GM21619 (cell line): ENCODE results near the gene NOG.

Source experiments
- ATAC-seq: cut with Tn5 transposase; IDR thresholded peaks from one replicate; pipeline ENCODE4 v1.9.1; 2021; ENCODE audit not compliant: unreplicated experiment

NOG gene

DNA sequence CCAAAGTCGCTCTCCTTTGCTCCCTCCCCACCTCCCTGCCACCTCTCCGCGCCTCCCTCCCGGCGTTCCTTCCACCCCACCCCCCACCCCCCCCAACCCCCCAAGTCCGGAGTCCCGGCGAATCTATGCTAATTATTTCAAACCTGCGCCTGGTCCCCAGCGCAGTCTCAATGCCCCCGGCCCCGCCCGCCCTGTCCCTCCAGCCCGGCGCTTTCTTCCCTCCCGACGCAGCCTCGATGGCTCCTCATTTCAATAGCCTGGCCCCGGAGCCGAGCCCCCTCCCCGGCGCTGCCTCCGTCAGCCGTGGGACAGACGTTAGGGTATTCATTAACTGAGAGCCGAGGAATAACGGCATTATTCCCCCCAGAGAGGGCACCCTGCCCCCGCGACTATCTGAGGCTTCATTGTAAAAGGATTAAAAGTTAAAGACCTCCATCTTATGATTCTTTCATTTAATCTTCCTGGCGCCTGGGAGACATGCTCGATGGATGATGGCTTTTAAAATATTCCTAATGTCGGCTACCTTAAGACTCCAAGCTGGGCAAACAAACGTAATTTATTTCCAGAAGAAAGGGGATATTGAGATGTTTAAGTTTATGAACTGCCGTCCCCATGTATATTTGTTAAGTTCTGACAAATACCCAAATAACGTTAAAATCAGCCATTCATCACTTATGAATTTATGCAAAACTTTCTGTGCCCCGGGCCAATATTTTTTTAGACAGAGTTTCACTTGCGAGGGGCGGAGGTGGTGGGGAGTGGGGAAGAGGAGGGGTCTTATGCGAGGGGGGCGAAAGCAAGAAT, 3.4 kb downstream of the NOG start:
- no peak for ATAC-seq

DNA sequence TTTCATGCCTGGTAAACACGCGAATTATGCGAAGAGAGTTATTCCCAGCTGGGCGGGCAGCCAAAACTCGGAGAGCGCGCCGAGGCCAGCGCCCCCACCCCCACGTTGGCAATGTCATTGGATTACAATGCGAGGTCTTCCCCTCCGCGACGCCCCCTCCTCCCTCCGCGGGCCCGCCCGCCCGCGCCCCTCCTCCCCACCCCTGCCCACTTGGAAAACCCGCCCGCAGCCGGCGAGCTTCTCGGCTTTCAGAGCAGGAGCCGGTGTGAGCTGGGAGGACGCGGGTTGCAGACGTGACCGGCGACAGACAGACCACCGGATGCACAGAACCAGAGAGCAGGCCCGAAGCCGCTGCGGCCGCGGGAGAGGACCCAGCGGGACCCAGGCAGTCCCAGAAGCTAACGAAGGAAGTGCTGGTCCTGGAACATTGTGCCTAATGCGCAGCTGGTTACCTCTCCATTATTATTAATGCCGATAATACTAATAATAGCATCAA, 4.0 kb downstream of the NOG start:
- no peak for ATAC-seq

DNA sequence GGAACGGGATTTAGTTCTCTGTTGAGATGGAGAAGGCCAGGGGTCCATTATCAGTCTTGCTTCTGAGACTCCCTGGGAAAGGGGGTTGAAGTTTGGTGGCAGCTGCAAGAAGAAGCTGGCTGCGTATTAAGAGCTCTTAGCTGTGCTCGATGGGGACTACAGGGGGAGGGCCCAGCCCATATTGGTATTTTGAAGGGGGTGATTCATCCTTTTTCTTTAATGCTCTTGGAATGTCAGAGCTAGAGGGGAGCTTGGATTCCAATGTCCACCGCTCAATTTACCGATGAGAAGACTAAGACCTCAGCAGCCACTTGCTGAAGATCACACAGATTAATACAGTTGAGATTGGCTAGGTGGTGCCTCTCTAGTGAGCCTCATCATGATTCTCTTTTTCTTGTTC, 5.0 kb downstream of the NOG start:
- ATAC-seq, result no peak

DNA sequence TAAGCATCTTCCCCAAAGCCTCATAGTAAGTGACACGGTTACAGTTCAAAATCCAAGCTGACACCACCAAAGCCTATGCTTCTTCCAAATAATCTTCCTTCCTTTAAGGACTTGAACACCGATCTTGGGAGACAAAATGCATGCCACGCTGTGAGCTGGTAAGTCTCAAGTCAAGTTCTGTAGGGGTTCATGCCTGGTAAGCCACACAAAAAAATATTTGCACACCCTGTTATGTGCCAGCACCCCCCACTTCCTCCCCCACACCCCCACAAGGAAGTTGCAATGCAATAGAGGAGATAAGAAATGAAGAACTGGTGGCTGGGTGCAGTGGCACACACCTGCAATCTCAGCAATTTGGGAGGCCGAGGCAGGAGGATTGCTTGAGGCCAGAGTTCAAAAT, 5.6 kb downstream of the NOG start:
- no peak for ATAC-seq

DNA sequence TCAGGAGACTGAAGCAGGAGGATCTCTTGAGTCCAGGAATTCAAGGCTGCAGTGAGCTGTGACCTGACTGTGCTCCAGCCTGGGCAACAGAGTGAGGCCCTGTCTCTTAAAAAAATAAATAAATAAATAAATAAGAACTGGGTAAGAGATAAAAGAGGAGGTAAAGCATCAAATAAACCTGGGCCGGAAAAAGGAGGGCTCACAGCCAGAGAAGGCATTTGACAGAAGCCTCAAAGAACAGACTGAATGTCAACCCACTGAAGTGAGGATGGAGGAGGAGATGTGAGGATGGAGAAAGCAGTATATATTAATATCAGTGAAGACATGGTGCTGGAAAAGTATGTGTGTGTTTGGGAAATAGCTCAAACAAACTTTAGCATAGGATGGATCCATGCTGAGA, 6.1 kb downstream of the NOG start:
- ATAC-seq, result no peak

DNA sequence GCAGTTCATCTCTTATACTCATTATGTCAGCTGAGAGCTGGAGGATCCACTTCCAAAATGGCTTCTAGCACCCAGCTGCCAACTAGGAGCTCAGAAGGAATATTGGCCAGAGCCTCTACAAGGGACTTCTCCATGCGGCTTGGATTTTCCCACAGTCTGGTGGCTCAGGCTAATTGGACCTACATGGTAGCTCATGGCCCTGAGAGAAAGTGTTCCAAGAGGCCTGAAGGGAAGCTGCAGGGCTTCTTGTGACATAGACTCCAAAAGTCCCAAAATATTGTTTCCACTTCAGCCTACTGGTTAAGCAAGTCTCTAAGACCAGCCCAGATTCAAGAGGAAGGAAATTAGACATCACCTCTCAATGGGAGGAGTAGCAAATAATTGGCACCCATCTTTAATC, 6.8 kb downstream of the NOG start:
- no peak for ATAC-seq

DNA sequence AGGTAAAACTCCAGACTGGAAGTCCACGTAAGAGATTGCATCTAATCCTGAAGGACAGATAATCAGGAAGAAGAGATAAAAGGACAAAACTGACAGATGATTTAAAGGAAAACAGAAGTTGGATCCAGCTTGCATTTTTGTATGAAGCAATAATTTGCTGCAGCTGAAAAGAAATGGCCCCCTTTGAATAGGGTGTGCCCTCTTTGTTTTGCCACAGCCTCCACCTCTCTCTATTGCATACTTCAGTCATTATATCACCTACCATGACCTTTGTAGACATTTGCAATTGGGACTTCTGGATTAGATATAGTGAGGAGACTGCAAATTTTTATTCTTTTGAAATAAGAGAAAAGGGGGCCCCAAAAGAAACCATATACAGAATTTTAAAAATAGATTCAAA, 8.1 kb downstream of the NOG start:
- no peak for ATAC-seq

DNA sequence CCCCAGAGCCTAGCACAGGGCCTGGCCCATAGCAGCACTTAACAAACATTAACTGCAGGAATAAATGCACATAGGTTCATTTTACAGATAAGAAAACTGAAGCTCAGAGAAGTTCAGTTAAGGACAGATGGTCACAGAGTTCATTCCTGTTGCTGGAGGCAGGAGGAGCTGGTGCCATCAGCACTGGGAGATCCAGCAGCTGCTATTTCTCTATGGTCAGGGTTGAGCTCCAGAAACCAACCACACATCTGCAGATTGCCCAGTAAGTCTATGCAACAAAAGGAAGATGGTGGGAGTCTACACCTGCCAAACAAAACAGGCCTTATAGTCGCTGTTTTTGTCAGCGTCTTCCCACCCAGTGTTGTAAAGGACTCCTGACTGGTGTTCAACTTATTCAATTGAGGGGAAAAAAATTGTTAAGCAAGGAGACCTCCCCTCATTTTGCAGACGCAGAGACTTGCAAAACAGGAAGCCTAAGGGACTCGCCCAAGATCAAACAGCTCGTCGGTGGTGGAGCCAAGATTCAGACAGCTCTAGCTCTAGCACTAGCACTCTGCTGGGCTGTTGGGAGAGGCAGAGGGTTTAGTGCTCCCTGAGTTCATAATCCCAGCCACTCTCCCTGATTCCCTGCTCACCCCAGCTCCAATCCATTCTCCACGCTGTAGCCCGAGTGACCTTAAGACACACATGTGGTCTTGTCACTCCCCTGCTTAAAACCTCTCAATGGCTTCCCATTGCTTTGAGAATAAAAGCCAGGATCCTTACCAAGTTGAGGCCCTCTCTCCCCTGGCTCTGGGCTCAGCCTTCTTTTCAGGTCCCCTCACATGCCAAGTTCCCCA, 9.0 kb downstream of the NOG start:
- no peak for ATAC-seq

DNA sequence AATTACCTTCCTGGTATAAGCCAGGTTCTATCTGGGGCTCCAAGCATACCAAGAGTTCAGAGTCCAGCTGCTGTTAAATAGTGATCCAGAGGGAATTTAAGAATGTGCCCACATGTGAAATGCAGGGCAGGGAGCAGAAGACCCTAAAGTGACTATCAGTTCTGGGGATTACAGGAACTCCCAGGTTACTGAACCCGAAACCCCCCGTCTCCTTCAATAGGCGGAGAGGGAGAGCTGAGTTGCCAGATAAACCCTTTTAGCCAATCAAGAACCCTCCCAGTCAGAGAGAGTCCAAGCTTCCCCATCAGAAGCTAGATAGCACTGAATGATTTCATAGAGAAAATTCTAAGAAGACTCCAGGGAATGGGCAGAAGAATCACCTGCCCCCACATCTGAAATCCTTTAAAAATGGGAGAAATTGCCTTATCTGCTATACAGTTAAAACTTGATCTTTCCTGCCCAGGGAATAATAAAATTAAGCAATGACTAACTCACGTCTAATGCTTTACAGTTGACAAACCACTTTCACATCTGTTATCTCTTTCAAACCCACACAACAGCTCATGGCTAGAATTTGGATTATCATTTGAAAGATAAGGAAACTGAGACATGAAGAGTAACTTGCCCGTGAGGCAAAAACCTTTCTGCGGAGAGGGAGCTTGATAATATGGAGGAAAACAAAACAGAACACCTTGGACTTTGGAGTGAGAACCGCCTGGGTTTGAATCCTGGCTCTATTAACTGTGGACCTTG, 10.2 kb downstream of the NOG start:
- no peak for ATAC-seq

DNA sequence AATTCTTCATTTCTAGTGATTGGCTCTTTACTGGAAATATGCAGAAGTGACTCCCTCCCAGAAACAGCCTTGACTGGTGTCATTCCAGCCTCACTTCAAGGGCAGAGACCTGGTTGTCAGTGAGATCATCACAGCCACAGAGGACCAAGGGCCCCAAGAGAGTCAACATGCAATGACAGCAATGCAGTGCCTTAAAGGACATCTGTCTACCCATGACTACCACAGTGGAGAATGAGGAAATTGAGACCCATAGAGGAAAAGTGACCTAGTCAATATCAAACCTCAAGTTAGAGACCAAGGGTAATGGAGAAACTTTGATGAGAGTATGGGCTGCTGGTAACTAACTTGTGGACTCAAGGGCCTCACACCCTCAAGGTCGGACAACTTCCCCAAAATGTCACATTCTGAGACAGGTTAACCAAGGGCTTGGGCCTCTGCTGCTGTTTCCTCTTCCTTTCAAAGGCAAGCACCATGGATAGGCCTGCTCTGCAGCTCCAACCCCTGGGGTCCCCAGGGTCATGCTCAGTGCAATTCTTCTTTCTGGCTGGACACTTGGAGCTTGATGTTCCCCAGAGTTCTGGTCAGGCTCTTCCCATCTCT, 11.3 kb downstream of the NOG start:
- no peak for ATAC-seq

DNA sequence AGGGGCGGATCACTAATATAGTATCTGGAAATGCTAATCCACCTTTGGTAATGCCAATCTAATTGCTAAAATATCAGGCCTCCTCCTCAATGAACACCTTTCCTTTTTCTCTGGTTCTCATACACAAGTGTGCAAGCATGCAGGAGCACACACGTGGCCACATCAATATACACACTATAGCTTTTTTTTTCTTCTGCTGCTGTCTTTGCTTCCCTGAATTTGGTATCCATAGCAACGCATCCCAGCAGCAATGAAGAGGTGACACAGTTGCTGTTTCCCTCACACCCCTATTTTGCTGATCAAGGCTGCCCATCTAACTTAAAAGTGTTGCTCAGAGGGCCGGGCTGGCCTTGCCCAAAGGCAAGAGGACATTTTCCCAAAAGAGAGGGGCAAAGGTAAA, 15.4 kb downstream of the NOG start:
- ATAC-seq, result no peak

DNA sequence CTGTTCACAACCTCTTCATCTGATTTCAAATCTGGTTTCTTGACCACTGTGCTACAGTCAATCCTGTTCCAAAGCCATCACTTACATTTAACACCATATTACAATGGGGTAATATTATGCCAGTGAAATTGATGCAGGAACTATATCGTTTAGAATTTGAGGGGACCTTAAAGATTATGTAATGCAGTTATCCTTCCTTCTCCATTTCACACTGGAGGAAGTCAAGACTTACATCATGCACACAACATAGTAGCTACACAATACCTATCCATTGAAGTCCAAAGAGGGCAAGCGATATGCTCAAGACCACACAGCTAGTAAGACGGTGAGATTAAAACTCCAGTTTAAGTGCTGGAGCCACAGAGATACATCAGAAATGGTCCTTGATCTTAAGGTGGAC, 16.8 kb downstream of the NOG start:
- no peak for ATAC-seq

DNA sequence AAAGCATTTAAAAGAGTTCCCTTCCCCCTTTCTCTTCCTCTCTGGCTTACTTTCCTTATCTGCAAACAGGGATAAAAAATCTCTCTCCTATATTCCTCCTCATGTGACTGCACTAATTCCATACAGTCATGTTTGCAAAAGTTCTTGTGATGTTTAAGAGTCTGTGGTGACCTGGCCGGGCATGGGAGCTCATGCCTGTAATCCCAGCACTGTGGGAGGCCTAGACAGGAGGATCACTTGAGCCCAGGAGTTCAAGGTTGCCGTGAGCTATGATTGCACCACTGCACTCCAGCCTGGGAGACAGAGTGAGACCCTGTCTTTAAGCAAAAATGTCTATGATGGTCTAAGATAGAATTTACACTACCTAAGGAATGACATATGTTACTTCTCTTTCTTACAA, 19.6 kb downstream of the NOG start:
- ATAC-seq, result no peak

DNA sequence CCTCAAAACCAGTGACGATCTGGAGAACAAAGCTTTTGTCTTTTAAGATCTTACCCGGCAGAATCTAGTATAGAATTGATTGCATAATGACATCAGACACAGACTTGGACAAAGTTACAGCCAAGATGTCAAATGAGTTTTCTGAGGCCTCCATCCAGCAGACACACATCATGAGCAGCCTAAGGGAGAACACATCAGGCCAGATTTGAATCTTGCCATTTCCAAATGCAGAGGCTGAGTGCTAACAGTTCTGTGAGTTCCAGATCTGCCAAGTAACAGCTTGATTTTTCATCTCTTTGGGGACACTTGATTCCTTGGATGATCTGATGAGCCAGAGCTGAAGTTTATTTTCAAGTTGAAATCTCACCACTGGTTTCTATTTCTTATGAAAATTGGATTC, 21.0 kb downstream of the NOG start:
- ATAC-seq, result no peak

DNA sequence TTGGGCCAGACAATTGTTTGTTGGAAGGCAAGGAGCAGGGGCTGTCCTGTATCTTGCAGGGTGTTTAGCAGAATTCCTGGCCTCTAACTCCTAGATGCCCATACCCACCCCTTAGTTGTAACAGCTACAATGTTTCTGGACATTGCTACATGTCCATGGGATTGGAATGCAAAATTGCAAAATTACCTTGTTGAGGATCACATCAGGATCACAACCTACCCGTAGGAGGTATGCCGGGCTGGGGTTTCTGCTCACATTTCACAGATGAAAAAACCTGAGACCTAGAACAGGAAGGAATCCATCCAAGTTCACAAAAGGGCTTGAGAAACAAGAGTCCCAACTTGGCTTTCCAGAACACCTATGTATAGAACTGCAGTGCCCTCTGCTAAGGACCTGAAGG, 22.7 kb downstream of the NOG start:
- no peak for ATAC-seq

DNA sequence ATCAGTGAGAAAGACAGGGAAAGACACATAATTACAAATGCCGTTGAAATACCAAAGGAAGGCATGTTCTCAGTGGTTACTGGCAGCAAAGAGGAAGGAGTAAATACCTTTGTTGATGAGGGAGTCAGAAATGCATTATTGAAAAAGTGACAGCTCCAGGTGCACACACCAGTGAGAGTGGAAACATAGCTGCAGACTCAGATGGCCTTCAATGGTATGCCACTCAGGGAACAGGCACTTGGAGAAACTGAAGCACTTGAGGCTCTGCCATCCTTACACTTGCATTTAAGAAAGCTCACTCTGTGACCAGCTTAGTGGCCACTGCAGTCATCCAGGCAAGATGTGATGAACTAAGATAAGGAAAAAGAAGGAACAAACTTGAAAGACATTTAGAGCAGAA, 29.9 kb downstream of the NOG start:
- no peak for ATAC-seq

DNA sequence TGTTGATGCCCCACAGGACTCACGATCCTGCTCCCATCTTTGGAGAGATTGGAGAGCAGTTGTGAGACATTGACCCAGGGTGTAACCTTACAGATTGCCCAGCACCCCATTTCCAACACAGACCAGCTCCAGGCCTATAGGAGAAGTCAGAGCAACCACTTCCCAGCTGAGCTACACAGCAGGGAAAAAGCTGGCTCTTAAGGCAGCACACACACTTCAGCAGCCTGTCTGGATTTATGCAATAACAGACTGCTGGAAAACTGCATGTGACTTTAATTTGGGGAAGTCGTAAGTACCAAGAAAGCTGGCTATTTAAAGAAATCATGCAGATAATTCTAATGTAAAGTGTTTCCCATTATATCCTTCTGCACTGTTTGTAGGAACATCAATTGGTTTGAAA, 30.8 kb downstream of the NOG start:
- ATAC-seq, result no peak

DNA sequence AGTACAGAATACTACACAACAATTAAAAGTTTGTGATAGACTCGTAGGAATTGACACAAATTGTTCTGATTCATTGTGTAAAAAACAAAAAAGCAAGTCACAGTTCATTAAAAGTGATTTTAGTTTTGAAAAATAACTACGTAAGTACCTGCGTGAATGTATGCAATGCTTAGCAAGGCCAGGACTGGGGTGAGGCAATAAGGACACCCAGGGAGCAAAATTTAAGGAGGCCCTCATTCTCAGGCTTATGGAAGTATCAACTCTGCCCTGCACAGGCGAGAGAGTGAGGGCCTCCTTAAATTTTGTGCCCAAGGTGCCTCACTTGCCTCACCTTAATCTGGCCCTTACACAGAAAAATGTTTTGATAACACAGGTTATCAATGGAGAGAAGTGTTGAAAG, 31.4 kb downstream of the NOG start:
- no peak for ATAC-seq

DNA sequence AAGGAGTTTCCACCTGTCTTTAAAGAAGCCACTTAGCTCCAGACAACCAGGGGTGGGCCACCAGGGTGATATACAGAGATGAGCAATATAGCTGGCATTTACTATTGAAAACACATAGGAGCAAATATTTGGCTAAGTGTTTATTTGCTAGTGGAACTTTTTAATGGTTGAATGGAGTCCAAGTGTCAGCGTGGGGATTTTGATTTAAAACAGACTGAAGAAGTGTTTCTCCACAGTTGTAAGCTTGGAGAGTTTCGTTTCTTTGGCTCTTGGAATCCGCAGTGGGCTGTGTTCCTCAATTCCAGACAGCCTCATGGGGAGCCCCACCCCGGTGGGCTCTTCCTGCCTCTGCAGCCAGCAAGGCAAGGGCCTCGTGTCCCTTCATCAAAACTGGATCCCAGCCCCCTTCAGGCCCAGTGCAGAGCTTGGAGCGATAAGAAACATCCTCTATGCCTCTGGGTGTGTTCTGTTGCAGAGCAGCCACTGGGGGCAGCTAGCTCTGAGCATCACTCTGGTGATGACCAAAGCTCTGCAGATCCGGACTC, 36.1 kb downstream of the NOG start:
- no peak for ATAC-seq

DNA sequence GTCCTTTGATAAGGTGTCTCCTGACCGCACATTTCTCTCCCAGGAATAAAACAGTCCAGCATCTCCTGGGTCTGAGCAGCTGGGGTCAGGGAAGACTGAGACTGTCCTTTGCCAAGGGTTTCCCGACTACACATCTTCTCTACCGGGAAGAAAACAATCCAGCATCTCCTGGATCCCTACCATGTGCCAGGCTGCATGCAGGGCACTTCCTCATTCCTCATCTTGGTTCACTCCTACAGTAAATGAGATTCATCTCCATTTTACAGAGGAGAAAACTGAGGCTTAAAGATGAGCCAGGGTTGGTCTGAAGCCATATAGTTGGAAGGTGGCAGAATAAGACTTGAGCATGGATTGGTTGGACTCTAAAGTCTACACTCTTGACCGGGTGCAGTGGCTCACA, 36.7 kb downstream of the NOG start:
- no peak for ATAC-seq

DNA sequence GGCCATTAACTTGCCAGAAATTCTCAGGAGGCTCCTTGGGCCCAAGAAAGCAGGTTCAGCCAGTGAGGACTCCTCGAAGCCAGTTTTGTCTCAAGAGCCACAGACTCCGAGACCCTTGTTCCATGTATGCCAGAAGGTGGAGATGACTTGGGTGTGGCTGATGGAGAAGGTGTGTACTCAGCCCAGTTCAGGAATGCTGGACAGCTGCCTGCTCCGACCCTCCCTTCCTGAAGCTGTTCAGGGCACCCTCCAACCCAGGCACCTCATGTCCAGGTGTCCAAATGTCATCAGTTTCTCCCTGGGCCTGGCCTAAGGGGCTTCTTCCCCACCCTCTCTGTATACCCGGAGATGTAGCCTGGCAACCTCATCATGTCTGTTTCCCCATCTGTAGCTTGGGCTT, 40.2 kb downstream of the NOG start:
- ATAC-seq, result no peak
